GM12878 (cell line): ENCODE measurements around the gene NAV1. TPM values are rescaled to one million over a fixed set of nuclear protein-coding genes. Genes with fewer than 3 reads are reported as not detected.

Source experiments
- ATAC-seq: fragments of 200-7000 bp; cut with Tn5 transposase; 3 replicates; pipeline ENCODE4 v1.9.1; 2020; ENCODE audit warnings: mild to moderate bottlenecking, moderate library complexity
- BruUV-seq: library from RNA; stranded (reverse); fragments of 400-500 nt; replicated peaks from 2 replicates; lab custom pipeline; 2021; lab: Mats Ljungman, UMichigan
- CTCF ChIA-PET: fragments of 300-600 bp; sonication (Branson Sonifier 250); formaldehyde crosslinking; extraction: SDS; loops from one replicate; lab custom pipeline; 2021; ENCODE audit warnings: inconsistent platforms; lab: Yijun Ruan, JAX
- POLR2A ChIA-PET: fragments of 350-600 bp; formaldehyde crosslinking; extraction: SDS; loops from one replicate; lab custom pipeline; 2021; ENCODE audit warnings: inconsistent platforms; lab: Charles Lee
- RAD21 ChIA-PET: fragments of 300-600 bp; sonication (Branson Sonifier 250); formaldehyde crosslinking; loops from one replicate; lab custom pipeline; 2023; ENCODE audit warnings: antibody characterized with exemption; ENCODE audit not compliant: unreplicated experiment; lab: Charles Lee
- SMC1A ChIA-PET: fragments of 300-600 bp; sonication (Branson Sonifier 250); formaldehyde crosslinking; loops from one replicate; lab custom pipeline; 2023; ENCODE audit not compliant: unreplicated experiment, uncharacterized antibody; lab: Charles Lee
- DNase-seq: peaks from one replicate; pipeline ENCODE4 v3.0.0-alpha.2; 2011; ENCODE audit warnings: low read depth, low spot score
- FAIRE-seq: peaks from 3 replicates; lab custom pipeline; 2011; peaks lifted over from hg19 to GRCh38; lab: Jason Lieb, UNC
- H2AFZ ChIP-seq: 2 replicates; pipeline ENCODE4 v1.6.0; 2011; ENCODE audit warnings: low read depth, low read length, control low read depth; ENCODE audit not compliant: control insufficient read depth
- H3K27ac ChIP-seq: 2 replicates; pipeline ENCODE4 v1.5.1; 2011; ENCODE audit warnings: control low read depth; ENCODE audit not compliant: control insufficient read depth, insufficient read depth
- H3K27me3 ChIP-seq, 2 experiments: replicated peaks in 1 of 2; 2 replicates each; pipeline versions ENCODE4 v1.6.0 to v1.6.1; 2011; ENCODE audit warnings: low read length in 1 of 2; ENCODE audit not compliant: control insufficient read depth in 2 of 2, insufficient read depth in 2 of 2
- H3K36me3 ChIP-seq, 2 experiments: 2 replicates each; pipeline ENCODE4 v1.5.1; 2011; ENCODE audit warnings: low read length in 1 of 2; ENCODE audit not compliant: control insufficient read depth in 2 of 2, insufficient read depth in 2 of 2
- H3K4me1 ChIP-seq: 2 replicates; pipeline ENCODE4 v1.6.1; 2011; ENCODE audit warnings: mild to moderate bottlenecking, low read length, moderate library complexity, mixed read lengths; ENCODE audit not compliant: control insufficient read depth, insufficient read depth
- H3K4me2 ChIP-seq: 2 replicates; pipeline ENCODE4 v1.6.0; 2011; ENCODE audit warnings: control low read depth; ENCODE audit not compliant: control insufficient read depth, insufficient read depth
- H3K4me3 ChIP-seq: fragments of 200-600 bp; sonication (generic); 2 replicates; pipeline ENCODE4 v1.5.1; 2016
- H3K79me2 ChIP-seq: 2 replicates; pipeline ENCODE4 v1.6.0; 2011; ENCODE audit warnings: low read length; ENCODE audit not compliant: control insufficient read depth, insufficient read depth
- H3K9ac ChIP-seq: 2 replicates; pipeline ENCODE4 v1.8.0; 2011; ENCODE audit warnings: low read length, control low read depth, mixed read lengths; ENCODE audit not compliant: control insufficient read depth, insufficient read depth
- H3K9me3 ChIP-seq: replicated peaks from 3 replicates; pipeline ENCODE4 v1.5.1; 2011; ENCODE audit warnings: mild to moderate bottlenecking, low read length; ENCODE audit not compliant: control insufficient read depth, insufficient read depth
- H4K20me1 ChIP-seq: 2 replicates; pipeline ENCODE4 v1.6.0; 2011; ENCODE audit not compliant: control insufficient read depth, insufficient read depth
- MTA2 ChIP-seq: fragments of 450-650 bp; IDR thresholded peaks from 2 replicates; pipeline ENCODE4 v1.6.1; 2016; ENCODE audit warnings: low read depth, mild to moderate bottlenecking, moderate library complexity
- RCOR1 ChIP-seq: conservative IDR thresholded peaks from 2 replicates; pipeline ENCODE4 v1.6.1; 2012; ENCODE audit warnings: low read depth, low read length, improper control_type of control experiment
- RELA ChIP-seq: fragments of 450-650 bp; IDR thresholded peaks from 2 replicates; pipeline ENCODE4 v1.8.0; 2014; ENCODE audit warnings: borderline replicate concordance; ENCODE audit not compliant: partially characterized antibody
- SUZ12 ChIP-seq: fragments of 200-600 bp; sonication (generic); IDR thresholded peaks from one replicate; pipeline ENCODE4 v1.6.1; 2018; ENCODE audit warnings: antibody characterized with exemption, mild to moderate bottlenecking; ENCODE audit not compliant: unreplicated experiment
- TBL1XR1 ChIP-seq: IDR thresholded peaks from 2 replicates; pipeline ENCODE4 v1.6.1; 2012; ENCODE audit warnings: low read depth, low read length, improper control_type of control experiment
- ZNF592 ChIP-seq: fragments of 450-650 bp; IDR thresholded peaks from 2 replicates; pipeline ENCODE4 v1.6.1; 2017; ENCODE audit warnings: mild to moderate bottlenecking, moderate library complexity
- WGBS: methylation state at CpG from one replicate; pipeline ENCODE4 v1.1.6; 2016; ENCODE audit warnings: low lambda C conversion rate; ENCODE audit not compliant: insufficient replicate concordance, insufficient coverage; ENCODE audit errors: missing lambda C conversion rate; 5-methylcytosine and 5-hydroxymethylcytosine counted together
- in situ Hi-C: fragments of 300-500 bp; cut with MboI; formaldehyde crosslinking; loops from 9 replicates; pipeline ENCODE4 v1.14.3; 2018; ENCODE audit warnings: mixed read lengths
- intact Hi-C: fragments of 100-400 bp; cut with micrococcal nuclease; formaldehyde crosslinking; loops from one replicate; pipeline ENCODE4 v1.14.2; 2022; ENCODE audit not compliant: unreplicated experiment
- polyA plus RNA-seq, 11 experiments: library from polyadenylated mRNA; depleted of rRNA in 4 of 11; unstranded in 6 of 11; stranded (reverse) in 5 of 11; fragments of >200 nt; fragmentation: Nextera tagmentation in 4 of 11; fragmentation: Illumina TruSeq in 1 of 11; extraction: Ambion mirVana in 4 of 11; extraction: Trizol in 1 of 11; gene quantifications; 1 replicate in 1 of 11; 2 replicates in 10 of 11; pipeline versions ENCODE4 v1.2.1 to v1.2.3, GENCODE V29; 2011 to 2016; ENCODE audit warnings: inconsistent platforms in 2 of 11, missing spikeins in 2 of 11, low read depth in 1 of 11
- total RNA-seq, 4 experiments: library from RNA; depleted of rRNA in 3 of 4; stranded (reverse); fragments of >200 nt in 3 of 4; fragmentation: Illumina TruSeq in 1 of 4; extraction: Trizol in 1 of 4; gene quantifications; 2 replicates each; pipeline versions ENCODE4 v1.2.1 to v1.2.3, GENCODE V29; 2013 to 2021

NAV1 gene
- total and polyA plus RNA-seq, 10 of the 15 experiments (the other 5 are each of a cell fraction or from before 2014, with no cell fraction given), result 0.04 to 1.3 (median 0.36) TPM

- no peak for FAIRE-seq
- Histone ChIP-seq H3K4me3 (no peak overlapping the region), H3K4me2 (no peak overlapping the region), H4K20me1 (no peaks in the 10 kb centered on the region), H3K9ac (no peak overlapping the region), H3K36me3 (no peaks in the 10 kb centered on the region; a peak in 1 of 4 replicates), H3K9me3 (no peaks in the 10 kb centered on the region), H3K27ac (no peak overlapping the region), H3K79me2 (peaks cover 16% of the 10 kb centered on the region), H3K27me3 (no peaks in the 10 kb centered on the region), H3K4me1 (peaks cover 7% of the 10 kb centered on the region; the same call in 1 of the 2 replicates), H2AFZ (no peak overlapping the region)
- in situ Hi-C loops (no loop called here), intact Hi-C loops (no loop called here)
- no peak for ATAC-seq
- ChIA-PET RAD21 (interaction anchor here (15.3 kb wide), 1 partner anchor 19 kb away, joined by 505 read pairs; no protein-coding TSS in a partner anchor), SMC1A (interaction anchor here (1.1 to 18.7 kb wide), 5 partner anchors 11 to 65 kb away, joined by 4 to 514 read pairs (median 5); no protein-coding TSS in a partner anchor), POLR2A (interaction anchor here (1.4 to 2.7 kb wide), 2 partner anchors 17 to 18 kb away, joined by 3 to 6 read pairs; no protein-coding TSS in a partner anchor), CTCF (interaction anchor here (1.6 to 13.1 kb wide), 3 partner anchors 11 to 54 kb away, joined by 6 to 198 read pairs (median 144); no protein-coding TSS in a partner anchor)
- 94% methylated on average over 8 of the region's 8 CpGs for WGBS
- TF ChIP-seq RELA, result no peak
- TF ChIP-seq MTA2, result no peak
- no peak for DNase-seq
- BruUV-seq, result no TSS peak
Measured at GRCh38 chr1:201501144-201501543, 37.8 kb upstream of the NAV1 start.

- ChIA-PET POLR2A (interaction anchor here (0.7 to 2.7 kb wide), 5 partner anchors 10 to 34 kb away, joined by 3 to 6 read pairs (median 3); no protein-coding TSS in a partner anchor), SMC1A (interaction anchor here (1.0 to 18.7 kb wide), 5 partner anchors 8 to 54 kb away, joined by 4 to 514 read pairs (median 5); no protein-coding TSS in a partner anchor), RAD21 (interaction anchor here (1.1 to 15.3 kb wide), 3 partner anchors 9 to 20 kb away, joined by 4 to 505 read pairs (median 22); no protein-coding TSS in a partner anchor), CTCF (interaction anchor here (0.6 to 13.1 kb wide), 8 partner anchors 10 to 66 kb away, joined by 3 to 198 read pairs (median 4); no protein-coding TSS in a partner anchor)
- H3K4me1 ChIP-seq, result peaks cover 7% of the 10 kb centered on the region; the same call in 1 of the 2 replicates
- no peak overlapping the region for H3K9ac ChIP-seq
- H4K20me1 ChIP-seq, result no peaks in the 10 kb centered on the region
- no peak overlapping the region for H3K4me3 ChIP-seq
- FAIRE-seq (no peak), DNase-seq (no peak)
- intact Hi-C loops (no loop called here), in situ Hi-C loops (no loop called here)
- H3K27ac ChIP-seq, result no peak overlapping the region
- H2AFZ ChIP-seq, result no peak overlapping the region
- no peaks in the 10 kb centered on the region; a peak in 1 of 4 replicates for H3K36me3 ChIP-seq
- no peak overlapping the region for H3K4me2 ChIP-seq
- H3K79me2 ChIP-seq, result peaks cover 23% of the 10 kb centered on the region
- no peaks in the 10 kb centered on the region for H3K27me3 ChIP-seq
- H3K9me3 ChIP-seq, result no peaks in the 10 kb centered on the region
- no TSS peak for BruUV-seq
- TF ChIP-seq RCOR1 (no peak), TBL1XR1 (no peak), ZNF592 (no peak), SUZ12 (no peak)
- TF ChIP-seq, all 136 proteins: peak for 0
- WGBS, result 84% methylated on average over 10 of the region's 10 CpGs
- ATAC-seq, result no peak
Measured at GRCh38 chr1:201501812-201502510, 37.0 kb upstream of the NAV1 start.
